ENCODE data around the gene EMX1. TPM values are rescaled to one million over a fixed set of nuclear protein-coding genes. Genes with fewer than 3 reads are reported as not detected.

Gene EMX1
- total RNA-seq, 4 donors from 2014 or later = not detected

DNA sequence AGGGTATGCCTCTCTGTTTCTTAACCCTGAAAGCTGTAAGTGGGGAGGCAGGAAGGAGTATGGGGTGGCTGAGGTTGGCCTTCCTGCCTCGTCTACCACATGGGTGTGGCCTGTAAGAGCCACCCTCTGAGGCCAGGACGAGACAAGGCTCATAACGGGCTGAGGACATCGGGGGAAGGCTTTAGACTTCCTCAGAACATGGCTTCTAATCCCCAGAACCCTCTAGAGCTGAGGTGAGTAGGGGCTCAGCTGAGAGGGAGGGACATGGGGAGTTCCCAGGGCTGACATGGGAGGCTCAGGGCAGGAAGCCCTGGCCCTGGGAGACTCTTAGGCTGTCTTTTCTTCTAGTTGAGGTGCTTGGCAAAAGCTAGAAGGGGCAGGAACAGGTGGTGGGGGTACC is 36.7 kb downstream of the EMX1 start:
- Histone ChIP-seq H3K4me3 (no peak overlapping the region), H3K4me1 (no peaks in the 10 kb centered on the region), H3K9me3 (no peaks in the 10 kb centered on the region), H3K27ac (replicated peaks in 1 of 4) (no peak overlapping the region), H3K36me3 (peaks cover 0 to 17% (median 7%) of the 10 kb centered on the region in 4 donors), H3K27me3 (no peaks in the 10 kb centered on the region)
- 55% methylated on average over 2 of the region's 4 CpGs for WGBS
- TF ChIP-seq POLR2A (IDR thresholded peaks at IDR 0.05; ENCODE audit: low read depth) (no peak), EP300 (IDR thresholded peaks at IDR 0.05) (no peak), POLR2AphosphoS5 (IDR thresholded peaks at IDR 0.05) (no peak), CTCF (IDR thresholded peaks at IDR 0.05) (no peak)
- no peak for DNase-seq (ENCODE audit: extremely low spot score)
- intact Hi-C loops (cut with DNase I) = no loop called here

DNA sequence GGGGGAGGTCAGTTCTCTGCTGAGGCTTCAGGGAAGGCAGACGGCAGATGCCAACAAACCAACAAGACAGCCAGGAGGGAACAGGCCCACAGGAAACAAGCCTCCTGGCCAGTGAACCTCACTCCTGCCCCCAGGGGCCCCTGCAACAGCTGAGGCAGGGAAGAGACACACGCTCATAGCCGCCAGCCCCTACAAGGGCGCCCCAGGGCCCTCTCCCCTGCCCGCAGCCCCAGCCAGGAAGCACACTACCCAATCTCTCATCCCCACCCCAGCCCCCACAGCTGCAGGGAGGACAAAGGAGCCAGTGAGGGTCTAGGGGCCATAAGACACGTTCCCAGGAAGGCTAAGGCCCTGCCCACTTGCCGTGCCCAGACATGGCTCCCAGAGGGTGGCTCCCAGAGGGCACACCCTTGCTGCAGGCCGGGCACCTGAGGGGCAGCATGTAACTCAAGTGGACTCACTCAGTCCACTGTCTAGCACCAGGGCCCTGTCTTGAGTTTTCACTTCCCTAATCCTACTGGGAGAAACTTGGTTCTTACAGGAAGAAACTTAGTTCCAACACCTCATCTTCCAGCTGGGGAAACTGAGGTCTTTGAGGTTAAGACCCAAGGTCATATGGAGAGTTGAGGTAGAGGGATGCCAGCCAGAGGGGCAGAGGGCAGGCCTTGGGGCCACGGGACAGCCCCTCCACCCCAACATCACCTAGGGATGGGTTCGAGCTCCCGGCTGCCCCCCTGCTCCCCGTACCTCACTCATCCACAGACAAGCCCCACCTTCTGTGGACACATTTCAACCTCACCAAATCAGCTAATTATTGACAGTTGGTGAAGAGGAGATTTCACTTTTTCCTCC is 37.3 kb downstream of the EMX1 start:
- H3K27me3 ChIP-seq = no peaks in the 10 kb centered on the region
- H3K4me1 ChIP-seq = no peaks in the 10 kb centered on the region
- H3K36me3 ChIP-seq = peaks cover 0 to 17% (median 7%) of the 10 kb centered on the region in 4 donors
- no peak overlapping the region for H3K27ac ChIP-seq (replicated peaks in 1 of 4)
- H3K4me3 ChIP-seq = no peak overlapping the region
- no peaks in the 10 kb centered on the region for H3K9me3 ChIP-seq
- DNase-seq (ENCODE audit: extremely low spot score) = no peak
- 80% methylated on average over 12 of the region's 12 CpGs for WGBS
- intact Hi-C loops (cut with DNase I) = no loop called here
- TF ChIP-seq EP300 (IDR thresholded peaks at IDR 0.05) = no peak
- TF ChIP-seq CTCF (IDR thresholded peaks at IDR 0.05) = no peak
- no peak for TF ChIP-seq POLR2AphosphoS5 (IDR thresholded peaks at IDR 0.05)
- TF ChIP-seq POLR2A (IDR thresholded peaks at IDR 0.05; ENCODE audit: low read depth) = no peak

DNA sequence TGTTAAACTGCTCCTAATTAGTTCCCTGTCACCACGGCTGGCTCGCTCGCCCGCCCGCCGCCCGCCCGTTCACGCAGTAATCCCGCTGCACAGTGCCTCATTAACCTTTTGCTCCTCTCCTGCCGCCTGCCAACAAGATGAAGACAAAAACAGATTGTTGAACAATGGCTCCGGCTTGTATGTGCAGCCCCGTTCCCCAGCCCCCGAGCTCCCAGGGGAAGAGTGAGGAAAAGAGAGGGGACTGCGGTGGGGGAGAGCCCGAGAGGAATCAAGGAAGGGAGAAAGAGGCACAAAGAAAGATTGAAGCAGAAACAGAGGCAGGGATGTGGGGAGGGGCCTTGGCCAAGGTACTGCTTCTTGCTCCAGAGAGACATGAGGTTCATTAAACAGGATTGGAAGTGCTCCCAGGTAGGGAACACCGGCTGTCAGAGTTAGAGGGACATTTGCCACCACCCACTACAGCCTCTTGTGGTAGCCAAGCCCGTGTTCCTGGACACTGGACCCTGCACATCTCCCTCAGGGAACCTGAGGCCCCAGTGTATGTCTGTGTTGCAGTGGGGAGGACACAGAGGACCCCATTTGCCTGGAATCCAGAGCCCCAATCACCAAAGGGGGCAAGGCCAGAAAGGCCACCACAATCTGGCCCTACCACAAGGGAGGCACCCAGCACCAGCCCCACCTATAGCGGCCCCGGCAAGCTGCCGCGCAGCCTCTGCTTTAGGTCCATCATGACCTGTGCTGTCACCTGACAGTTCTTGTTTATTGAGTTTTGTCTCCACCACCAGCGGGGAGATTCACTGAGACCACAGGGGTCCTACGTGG is 38.1 kb downstream of the EMX1 start:
- H3K4me1 ChIP-seq = no peaks in the 10 kb centered on the region
- H3K27ac ChIP-seq (replicated peaks in 1 of 4) = no peak overlapping the region
- H3K36me3 ChIP-seq = peaks cover 0 to 14% (median 7%) of the 10 kb centered on the region in 4 donors
- TF ChIP-seq POLR2A (IDR thresholded peaks at IDR 0.05; ENCODE audit: low read depth) (no peak), POLR2AphosphoS5 (IDR thresholded peaks at IDR 0.05) (no peak), EP300 (IDR thresholded peaks at IDR 0.05) (no peak), CTCF (IDR thresholded peaks at IDR 0.05) (no peak)
- H3K27me3 ChIP-seq = no peaks in the 10 kb centered on the region
- H3K4me3 ChIP-seq = no peak overlapping the region
- 77% methylated on average over 24 of the region's 24 CpGs for WGBS
- intact Hi-C loops (cut with DNase I) = no loop called here
- DNase-seq (ENCODE audit: extremely low spot score) = no peak
- no peaks in the 10 kb centered on the region for H3K9me3 ChIP-seq

DNA sequence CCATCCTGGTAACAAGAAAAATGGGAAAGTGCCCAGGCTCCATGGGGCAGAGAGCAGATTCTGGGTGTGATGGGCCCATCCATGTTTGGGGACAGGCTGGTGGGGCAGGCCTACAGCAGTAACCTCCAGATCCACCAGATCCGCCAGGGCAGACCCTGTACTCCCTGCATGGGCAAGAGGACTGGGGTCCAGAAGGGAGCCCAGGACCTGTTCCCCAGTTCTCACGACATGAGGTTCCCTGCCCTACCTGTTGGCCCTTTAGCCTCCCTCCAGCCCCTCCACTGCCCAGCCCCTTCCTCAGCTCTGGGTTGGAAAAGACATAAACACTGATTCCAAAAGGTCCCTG is 38.7 kb downstream of the EMX1 start:
- WGBS = 100% methylated on average over 1 of the region's 2 CpGs
- Histone ChIP-seq H3K36me3 (peaks cover 0 to 14% (median 10%) of the 10 kb centered on the region in 4 donors), H3K4me1 (no peaks in the 10 kb centered on the region), H3K9me3 (no peaks in the 10 kb centered on the region), H3K27ac (replicated peaks in 1 of 4) (no peak overlapping the region), H3K4me3 (no peak overlapping the region), H3K27me3 (no peaks in the 10 kb centered on the region)
- TF ChIP-seq CTCF (IDR thresholded peaks at IDR 0.05) = no peak
- no peak for TF ChIP-seq EP300 (IDR thresholded peaks at IDR 0.05)
- TF ChIP-seq POLR2AphosphoS5 (IDR thresholded peaks at IDR 0.05) = no peak
- TF ChIP-seq POLR2A (IDR thresholded peaks at IDR 0.05; ENCODE audit: low read depth) = no peak
- intact Hi-C loops (cut with DNase I) = no loop called here
- no peak for DNase-seq (ENCODE audit: extremely low spot score)

All from esophagus muscularis mucosa (tissue), 4 donors.